HG03064 (cell line): ENCODE results near the gene TRIM74.
"Not testable (repeated sequence)": the region's sequence is repeated elsewhere in the genome, so short reads cannot be mapped to it uniquely, and the experiment has no call there.

Experiments
- ATAC-seq: cut with Tn5 transposase; IDR thresholded peaks from one replicate; pipeline ENCODE4 v1.9.1; 2021; ENCODE audit warnings: low read depth; ENCODE audit not compliant: unreplicated experiment

TRIM74 gene

DNA sequence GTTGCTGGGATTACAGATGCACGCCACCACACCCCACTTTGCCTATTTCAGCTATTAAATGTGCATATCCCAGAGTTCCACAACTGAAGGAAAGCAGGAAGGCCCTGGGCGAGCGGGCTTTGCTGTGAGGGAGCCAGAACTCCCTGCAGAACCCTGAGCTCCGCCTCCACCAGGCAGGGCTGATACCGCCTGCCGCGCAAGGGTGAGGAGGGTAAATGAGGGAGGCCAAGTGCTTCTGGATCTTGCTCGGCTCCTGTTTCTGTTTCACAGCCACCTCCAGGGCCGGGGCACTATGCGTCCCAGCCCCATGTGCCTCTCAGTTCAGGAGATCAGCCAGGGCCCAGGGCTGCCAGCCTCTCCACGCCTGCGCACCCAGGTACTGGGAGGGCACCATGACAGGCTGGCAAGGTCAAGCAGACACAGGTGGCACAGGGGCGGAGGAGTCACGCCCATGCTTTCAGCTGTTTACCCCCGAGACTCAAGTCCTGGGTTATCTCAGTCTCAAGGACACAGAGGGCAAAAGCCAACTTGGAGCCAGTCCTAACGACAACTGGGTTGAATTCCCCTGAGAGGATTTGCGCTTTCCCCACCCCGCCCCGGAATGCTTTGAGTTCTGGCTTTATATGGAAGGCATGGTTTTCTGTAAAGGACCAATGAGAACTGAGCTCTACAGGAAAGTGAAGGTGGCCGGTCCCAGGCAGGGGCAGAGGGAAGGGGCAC, 8.5 kb downstream of the TRIM74 start:
- not testable (repeated sequence) for ATAC-seq

DNA sequence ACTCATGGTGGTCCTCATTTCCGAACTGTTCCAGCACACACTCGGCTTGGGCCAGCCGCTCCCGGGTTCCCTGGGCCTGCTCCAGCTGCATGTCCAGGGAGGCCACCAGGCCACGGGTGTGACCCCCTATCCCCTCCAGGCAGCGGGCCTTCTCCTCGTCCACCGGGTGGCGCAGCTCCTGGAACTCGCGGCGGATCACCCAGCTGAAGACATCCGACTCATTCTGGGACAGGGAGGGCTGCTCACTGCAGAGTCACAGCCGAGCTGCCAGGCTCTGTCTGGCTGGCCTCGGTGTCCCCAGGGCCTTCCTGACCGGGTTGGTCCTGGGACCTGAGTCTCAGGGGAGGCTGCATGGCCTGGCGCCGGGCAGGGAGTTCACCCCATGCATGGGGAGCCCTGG, 9.2 kb downstream of the TRIM74 start:
- ATAC-seq: not testable (repeated sequence)

GRCh38 chr7:72954563-72955198, 14.6 kb downstream of the TRIM74 start:
- ATAC-seq: peak; percentile 87

DNA sequence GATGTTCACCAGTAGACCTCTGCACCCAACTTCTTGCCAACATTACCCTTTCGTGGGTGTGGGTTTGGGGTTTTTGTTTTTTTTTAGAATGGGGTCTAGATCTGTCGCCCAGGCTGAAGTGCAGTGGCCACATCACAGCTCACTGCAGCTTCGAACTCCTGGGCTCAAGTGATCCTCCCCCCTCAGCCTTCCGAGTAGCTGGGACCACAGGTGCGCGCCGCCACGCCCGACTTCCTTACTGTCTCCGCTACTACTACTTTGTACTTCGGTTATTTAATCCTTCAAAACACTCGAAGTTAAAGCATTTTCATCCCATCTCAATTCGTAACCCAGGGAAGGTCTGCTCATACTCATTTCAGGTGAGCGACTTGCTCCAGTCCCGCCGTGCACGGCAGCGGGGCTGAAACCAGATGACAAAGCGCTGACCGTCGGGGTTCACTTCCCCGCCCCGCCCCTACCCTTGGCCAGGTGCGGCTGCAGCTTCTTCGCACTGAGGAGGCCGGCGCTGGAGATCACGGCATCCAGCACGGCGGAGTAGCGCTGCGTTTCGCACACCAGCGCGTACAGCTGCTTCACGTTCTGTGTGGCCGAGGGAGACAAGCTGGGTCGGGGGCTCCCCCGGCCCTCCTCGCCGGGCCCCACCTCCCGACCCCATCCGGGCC, 15.2 kb downstream of the TRIM74 start:
- peak; percentile 56 for ATAC-seq

DNA sequence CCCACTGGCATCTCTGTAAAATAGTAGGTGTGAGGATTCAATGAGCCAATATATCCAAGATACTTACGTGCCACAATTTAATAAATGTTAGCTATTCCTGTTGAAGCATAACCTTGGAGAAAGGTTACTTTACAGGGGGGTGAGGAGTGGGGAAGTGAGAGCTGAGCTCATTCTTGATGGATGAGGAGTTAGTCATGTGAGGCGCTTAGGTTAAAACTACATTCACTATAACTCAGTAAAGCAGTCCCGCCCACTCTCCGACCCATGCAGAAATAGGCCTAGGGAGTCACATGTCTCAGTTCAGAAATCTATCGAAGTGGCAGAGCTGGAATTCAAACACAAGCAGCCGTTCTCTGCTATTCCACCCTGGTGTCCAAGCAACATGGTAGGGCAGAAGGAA, 18.8 kb downstream of the TRIM74 start:
- not testable (repeated sequence) for ATAC-seq

- not testable (repeated sequence) for ATAC-seq
Measured at GRCh38 chr7:72949686-72950085, 19.6 kb downstream of the TRIM74 start.

DNA sequence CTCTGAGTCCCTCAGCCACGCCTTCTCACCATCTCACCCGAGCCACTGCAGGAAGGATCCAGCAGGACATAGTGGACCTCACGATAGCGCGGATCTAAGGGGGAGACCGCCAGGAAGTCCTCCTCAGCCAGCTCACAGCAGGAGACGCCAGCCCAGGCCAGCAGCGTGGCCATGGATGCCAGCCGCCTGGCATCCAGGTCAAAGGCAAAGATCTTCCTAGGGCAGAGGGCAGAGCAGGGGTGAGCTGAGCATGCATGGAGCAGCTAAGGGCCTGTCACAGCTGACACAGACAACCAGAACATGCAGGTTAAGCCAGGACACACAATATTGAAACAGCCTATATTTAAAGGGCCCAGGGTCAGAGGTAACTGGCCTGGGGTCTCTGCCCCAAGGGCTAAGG, 20.0 kb downstream of the TRIM74 start:
- not testable (repeated sequence) for ATAC-seq

DNA sequence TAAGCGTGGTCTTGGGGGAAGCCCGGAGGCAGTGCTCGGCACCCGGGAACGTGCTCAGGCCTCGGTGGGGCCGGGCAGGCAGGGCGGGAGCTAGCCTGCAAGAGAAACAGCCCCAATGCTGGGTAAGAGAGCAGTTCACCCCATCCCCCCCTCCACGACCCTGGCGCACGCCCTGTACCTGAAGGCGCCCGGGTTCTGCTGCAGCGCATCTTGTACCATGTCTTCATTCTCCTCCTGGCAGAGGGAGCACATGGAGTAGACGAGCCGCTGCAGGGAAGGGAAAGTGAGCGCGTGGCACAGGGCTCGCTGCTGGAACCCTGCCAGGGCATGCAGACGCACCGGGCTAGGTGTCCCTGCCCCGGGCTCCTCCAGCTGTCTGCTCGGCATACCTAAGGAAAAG, 20.6 kb downstream of the TRIM74 start:
- ATAC-seq: not testable (repeated sequence)

DNA sequence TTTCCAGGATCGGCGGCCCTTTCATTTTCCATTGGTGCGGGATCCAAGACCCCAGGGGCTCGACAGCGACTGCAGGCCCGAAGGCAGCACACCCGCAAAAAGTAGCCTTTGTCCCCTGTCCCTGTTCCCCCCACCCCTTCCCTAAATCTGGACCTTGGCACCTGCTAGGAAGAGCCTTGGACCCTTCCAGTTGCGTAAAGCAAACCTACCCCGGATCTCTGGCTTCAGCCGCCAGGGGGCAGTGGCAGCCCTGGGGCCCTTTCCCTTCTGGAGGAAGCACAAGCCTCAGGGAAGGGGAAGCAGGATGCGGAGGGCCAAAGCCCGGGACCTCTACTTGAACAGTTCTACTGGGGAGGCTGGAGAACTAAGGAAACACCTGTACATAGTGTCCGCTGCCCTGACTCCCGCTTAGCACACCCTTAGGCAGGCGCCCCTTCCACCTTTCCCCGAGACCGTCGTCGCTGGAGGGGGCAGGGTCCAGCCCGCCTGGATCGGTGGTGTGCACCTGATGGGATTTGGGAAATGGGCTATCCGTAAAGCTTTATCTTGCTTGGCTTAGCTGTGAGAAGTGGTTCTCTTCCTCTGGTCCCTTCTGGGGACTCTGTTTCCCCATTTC, 23.0 kb downstream of the TRIM74 start:
- ATAC-seq: not testable (repeated sequence)

DNA sequence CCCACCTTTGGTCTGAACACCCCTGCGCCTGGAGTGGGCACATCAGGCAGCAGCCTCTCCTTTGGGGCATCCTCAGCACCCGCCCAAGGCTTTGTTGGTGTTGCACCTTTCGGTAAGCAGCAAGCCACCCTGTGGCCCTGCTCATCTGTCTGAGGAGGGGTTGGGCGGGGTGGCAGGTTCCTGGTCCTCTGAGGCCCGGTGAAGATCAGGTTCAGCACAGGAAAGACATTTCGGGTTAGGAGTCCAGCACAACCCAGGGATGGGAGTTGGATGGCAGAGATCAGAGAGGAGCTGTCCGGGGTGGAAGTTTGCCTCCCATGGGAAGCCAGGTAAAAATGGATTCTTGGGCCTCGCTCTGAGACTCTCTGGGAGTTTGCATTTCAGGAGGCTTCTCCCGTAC, 23.7 kb downstream of the TRIM74 start:
- ATAC-seq: not testable (repeated sequence)

GRCh38 chr7:72944937-72945336, 24.3 kb downstream of the TRIM74 start:
- not testable (repeated sequence) for ATAC-seq

DNA sequence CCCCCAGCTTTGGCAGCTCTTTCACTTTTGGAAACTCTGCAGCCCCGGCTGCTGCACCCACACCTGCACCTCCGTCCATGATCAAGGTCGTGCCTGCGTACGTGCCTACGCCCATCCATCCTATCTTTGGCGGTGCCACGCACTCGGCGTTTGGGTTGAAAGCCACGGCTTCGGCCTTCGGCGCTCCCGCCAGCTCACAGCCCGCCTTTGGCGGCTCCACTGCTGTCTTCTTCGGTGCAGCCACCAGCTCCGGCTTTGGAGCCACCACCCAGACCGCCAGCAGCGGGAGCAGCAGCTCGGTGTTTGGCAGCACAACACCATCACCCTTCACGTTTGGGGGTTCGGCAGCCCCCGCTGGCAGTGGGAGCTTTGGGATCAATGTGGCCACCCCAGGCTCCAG, 26.3 kb downstream of the TRIM74 start:
- ATAC-seq: not testable (repeated sequence)

- not testable (repeated sequence) for ATAC-seq
Measured at GRCh38 chr7:72942022-72942705, 27.1 kb downstream of the TRIM74 start.

GRCh38 chr7:72928216-72928615, 41.0 kb downstream of the TRIM74 start:
- not testable (repeated sequence) for ATAC-seq

DNA sequence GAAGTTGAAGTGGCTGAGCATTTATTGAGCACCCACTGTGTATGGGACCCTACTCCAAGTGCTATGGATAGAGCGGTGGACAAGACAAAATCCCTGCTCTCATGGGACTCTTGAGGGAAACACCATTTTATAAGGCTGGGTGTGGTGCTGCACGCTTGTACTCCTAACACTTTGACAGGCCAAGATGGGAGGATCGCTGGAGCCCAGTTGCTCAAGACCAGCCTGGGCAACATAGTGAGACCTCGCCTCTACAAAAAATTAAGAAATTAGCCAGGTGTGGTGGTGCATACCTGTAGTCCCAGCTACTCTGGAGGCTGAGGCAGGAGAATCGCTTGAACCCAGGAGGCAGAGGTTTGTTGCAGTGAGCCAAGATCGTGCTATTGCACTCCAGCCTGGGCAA, 41.5 kb downstream of the TRIM74 start:
- not testable (repeated sequence) for ATAC-seq

- ATAC-seq: no peak
Measured at GRCh38 chr7:72925546-72926120, 43.6 kb downstream of the TRIM74 start.

DNA sequence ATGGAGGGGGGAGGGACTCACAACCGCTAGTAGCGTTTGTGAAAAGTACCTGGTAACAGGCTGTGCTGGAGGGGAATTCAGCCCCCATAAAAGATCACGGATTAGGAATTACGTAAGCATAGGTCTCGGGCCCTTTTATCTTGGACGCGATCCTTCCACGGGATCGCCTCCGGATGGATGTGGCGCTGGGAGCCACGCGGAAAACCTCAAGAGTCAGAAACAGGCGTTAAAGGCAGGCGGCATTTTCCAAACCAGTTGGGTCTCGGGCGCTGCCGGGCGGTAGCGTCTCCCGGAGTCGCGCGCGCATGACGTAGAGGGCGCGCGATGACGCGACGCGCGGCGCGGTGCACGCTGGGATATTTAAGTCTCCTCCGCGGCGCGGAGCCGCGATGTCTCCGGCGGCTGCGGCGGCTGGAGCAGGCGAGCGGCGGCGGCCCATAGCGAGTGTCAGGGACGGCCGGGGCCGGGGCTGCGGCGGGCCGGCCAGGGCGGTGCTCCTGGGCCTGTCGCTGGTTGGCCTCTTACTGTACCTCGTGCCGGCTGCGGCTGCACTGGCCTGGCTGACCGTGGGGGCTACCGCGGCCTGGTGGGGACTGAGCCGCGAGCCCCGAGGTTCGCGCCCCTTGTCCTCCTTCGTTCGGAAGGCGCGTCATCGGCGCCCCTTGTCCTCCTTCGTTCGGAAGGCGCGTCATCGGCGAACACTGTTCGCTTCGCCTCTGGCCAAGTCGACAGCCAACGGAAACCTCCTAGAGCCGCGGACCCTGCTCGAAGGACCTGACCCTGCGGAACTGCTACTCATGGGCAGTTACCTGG, 44.3 kb downstream of the TRIM74 start, which contains the start of gene POM121:
TSS of gene POM121 (plus strand) at position 363 of the 813 bp plus-strand sequence. CDS start at position 390, 27 bp downstream.
- peak; percentile 83 for ATAC-seq

DNA sequence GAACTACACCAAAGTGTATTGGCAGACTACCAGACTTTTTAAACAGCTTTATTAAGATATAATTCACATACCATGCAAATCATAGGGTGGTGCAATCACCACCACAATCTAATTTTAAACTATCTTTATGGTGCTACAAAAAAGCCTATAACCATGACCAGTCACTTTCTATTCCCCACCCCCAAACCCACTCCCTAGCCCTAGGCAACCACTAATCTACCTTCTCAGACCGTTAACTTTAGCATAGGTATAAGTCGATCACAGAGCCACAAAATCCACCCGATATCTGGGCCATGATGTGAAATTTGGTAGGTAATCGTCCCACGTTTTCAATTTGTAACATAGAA, 44.9 kb downstream of the TRIM74 start:
- ATAC-seq: peak; percentile 4

DNA sequence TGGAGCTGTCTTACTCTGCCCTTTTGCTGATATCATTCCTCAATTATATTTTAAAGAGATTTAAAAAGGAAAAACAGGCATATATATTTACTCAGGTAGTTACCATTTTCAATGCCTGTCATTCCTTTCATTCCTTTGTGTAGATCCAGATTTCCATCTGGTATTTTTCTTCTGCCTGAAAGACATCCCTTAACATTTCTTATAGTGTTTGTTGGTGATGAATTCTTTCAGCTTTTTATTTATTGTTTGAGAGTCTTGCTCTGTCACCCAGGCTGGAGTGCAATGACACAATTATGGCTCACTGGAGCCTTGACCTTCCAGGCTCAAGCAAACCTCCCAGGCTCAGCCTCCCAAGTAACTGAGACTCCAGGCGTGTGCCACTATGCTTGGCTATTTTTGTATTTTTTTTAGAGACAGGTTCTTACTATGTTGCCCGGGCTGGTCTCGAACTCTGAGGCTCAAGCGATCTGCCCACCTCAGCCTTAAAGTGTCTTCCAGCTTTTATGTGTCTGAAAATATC, 50.0 kb downstream of the TRIM74 start:
- no peak for ATAC-seq
